ENCODE results near the gene RRP1B.

DNA sequence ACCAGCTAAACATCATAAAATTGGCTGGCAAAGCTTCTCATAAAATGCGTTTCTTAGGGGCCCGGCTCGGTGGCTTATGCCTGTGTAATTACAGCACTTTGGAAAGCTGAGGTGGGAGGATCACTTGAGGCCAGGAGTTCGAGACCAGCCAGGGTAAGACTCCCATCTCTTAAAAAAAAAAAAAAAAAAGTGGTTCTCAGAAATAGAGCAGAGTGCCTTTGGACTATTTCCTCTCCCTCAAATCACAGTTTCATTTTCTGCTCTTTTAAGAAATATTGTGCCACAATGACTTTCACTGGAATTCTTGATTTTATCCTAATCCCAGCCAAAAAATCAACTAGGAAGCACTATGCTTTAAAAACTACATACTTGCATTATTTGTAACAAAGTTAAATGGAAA lies 13.4 kb upstream of the RRP1B start:
- TF ChIP-seq, protein P1, sequence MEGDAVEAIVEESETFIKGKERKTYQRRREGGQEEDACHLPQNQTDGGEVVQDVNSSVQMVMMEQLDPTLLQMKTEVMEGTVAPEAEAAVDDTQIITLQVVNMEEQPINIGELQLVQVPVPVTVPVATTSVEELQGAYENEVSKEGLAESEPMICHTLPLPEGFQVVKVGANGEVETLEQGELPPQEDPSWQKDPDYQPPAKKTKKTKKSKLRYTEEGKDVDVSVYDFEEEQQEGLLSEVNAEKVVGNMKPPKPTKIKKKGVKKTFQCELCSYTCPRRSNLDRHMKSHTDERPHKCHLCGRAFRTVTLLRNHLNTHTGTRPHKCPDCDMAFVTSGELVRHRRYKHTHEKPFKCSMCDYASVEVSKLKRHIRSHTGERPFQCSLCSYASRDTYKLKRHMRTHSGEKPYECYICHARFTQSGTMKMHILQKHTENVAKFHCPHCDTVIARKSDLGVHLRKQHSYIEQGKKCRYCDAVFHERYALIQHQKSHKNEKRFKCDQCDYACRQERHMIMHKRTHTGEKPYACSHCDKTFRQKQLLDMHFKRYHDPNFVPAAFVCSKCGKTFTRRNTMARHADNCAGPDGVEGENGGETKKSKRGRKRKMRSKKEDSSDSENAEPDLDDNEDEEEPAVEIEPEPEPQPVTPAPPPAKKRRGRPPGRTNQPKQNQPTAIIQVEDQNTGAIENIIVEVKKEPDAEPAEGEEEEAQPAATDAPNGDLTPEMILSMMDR (IDR thresholded peaks at IDR 0.05; ENCODE audit: insufficient read depth, low read depth, low read length), result no peak
- no peak for TF ChIP-seq EZH2 (IDR thresholded peaks at IDR 0.05; ENCODE audit: insufficient read depth, low read length)
